Panc1 (cell line): ENCODE measurements around the gene CLMN. TPM values are rescaled to one million over a fixed set of nuclear protein-coding genes. Genes with fewer than 3 reads are reported as not detected.

Source experiments
- ATAC-seq: fragments of 200-7000 bp; cut with Tn5 transposase; 2 replicates; pipeline ENCODE4 v1.9.1; 2020; ENCODE audit warnings: mild to moderate bottlenecking, moderate library complexity
- BruUV-seq: library from RNA; stranded (reverse); fragments of 400-500 nt; replicated peaks from 2 replicates; lab custom pipeline; 2021; lab: Mats Ljungman, UMichigan
- CTCF ChIA-PET: fragments of 300-600 bp; sonication (Branson Sonifier 250); formaldehyde crosslinking; loops from one replicate; lab custom pipeline; 2022; ENCODE audit warnings: antibody characterized with exemption; lab: Charles Lee
- POLR2A ChIA-PET: fragments of 300-600 bp; sonication (Branson Sonifier 250); formaldehyde crosslinking; loops from one replicate; lab custom pipeline; 2022; ENCODE audit warnings: antibody characterized with exemption; lab: Charles Lee
- DNase-seq: peaks from one replicate; pipeline ENCODE4 v3.0.0-alpha.2; 2010; ENCODE audit warnings: low read depth, low spot score
- H3K27ac ChIP-seq: 2 replicates; pipeline ENCODE4 v1.5.1; 2011; ENCODE audit warnings: mild to moderate bottlenecking, low read length, inconsistent platforms
- H3K27me3 ChIP-seq: fragments of 200-500 bp; sonication (Bioruptor generic); 2 replicates; pipeline ENCODE4 v1.6.0; 2014; ENCODE audit warnings: low read length, inconsistent platforms; ENCODE audit not compliant: control insufficient read depth, insufficient read depth
- H3K36me3 ChIP-seq: fragments of 200-500 bp; sonication (Bioruptor generic); 2 replicates; pipeline ENCODE4 v1.5.1; 2014; ENCODE audit warnings: inconsistent platforms, mild to moderate bottlenecking, low read length, moderate library complexity; ENCODE audit not compliant: control insufficient read depth, insufficient read depth
- H3K4me1 ChIP-seq: 2 replicates; pipeline ENCODE4 v1.5.1; 2011; ENCODE audit warnings: inconsistent platforms, mild to moderate bottlenecking, low read length, moderate library complexity; ENCODE audit not compliant: control insufficient read depth, insufficient read depth
- H3K4me3 ChIP-seq, 2 experiments: 2 replicates each; pipeline ENCODE4 v1.5.1; 2011 to 2012; ENCODE audit warnings: low read depth in 2 of 2, low read length in 2 of 2, mild to moderate bottlenecking in 2 of 2, inconsistent platforms in 1 of 2, moderate library complexity in 1 of 2
- H3K9me3 ChIP-seq: fragments of 200-500 bp; sonication (Bioruptor generic); 2 replicates; pipeline ENCODE4 v1.5.1; 2014; ENCODE audit warnings: low read depth, mild to moderate bottlenecking, inconsistent platforms, low read length, moderate library complexity; ENCODE audit not compliant: control insufficient read depth, insufficient read depth
- CTCF ChIP-seq: fragments of 450-650 bp; IDR thresholded peaks from 2 replicates; pipeline ENCODE4 v1.5.1; 2017; ENCODE audit warnings: mild to moderate bottlenecking
- POLR2AphosphoS5 ChIP-seq: IDR thresholded peaks from 2 replicates; pipeline ENCODE4 v1.6.1; 2012; ENCODE audit warnings: mild to moderate bottlenecking, low read depth, low read length, moderate library complexity
- REST ChIP-seq, 2 experiments: IDR thresholded peaks; 2 replicates each; pipeline ENCODE4 v1.6.1; 2011 to 2012; ENCODE audit warnings: low read depth in 2 of 2, control low read depth in 1 of 2, low read length in 1 of 2, mild to moderate bottlenecking in 1 of 2, moderate library complexity in 1 of 2; ENCODE audit not compliant: insufficient read depth in 1 of 2
- SIN3A ChIP-seq: IDR thresholded peaks from 2 replicates; pipeline ENCODE4 v1.6.1; 2012; ENCODE audit warnings: low read depth, mild to moderate bottlenecking, low read length, moderate library complexity, borderline replicate concordance; ENCODE audit not compliant: insufficient read depth
- TCF7L2 ChIP-seq: IDR thresholded peaks from 2 replicates; pipeline ENCODE4 v1.6.1; 2011; ENCODE audit warnings: mild to moderate bottlenecking, low read depth, low read length, inconsistent platforms
- in situ Hi-C: cut with HindIII; loops from 2 replicates; pipeline ENCODE4 v1.10.0; 2016; ENCODE audit warnings: low sequenced_read_pairs, low pct_unique_long_range_greater_than_20kb
- intact Hi-C: fragments of 100-400 bp; cut with micrococcal nuclease; formaldehyde crosslinking; loops from one replicate; pipeline ENCODE4 v1.10.0; 2022; ENCODE audit not compliant: unreplicated experiment
- total RNA-seq: library from RNA; stranded (reverse); gene quantifications from one replicate; pipeline ENCODE4 v1.2.1, GENCODE V29; 2021; ENCODE audit not compliant: unreplicated experiment

Gene CLMN
- total RNA-seq, 1 experiment from 2014 or later: 34.9 TPM

- Histone ChIP-seq H3K27ac (no peak overlapping the region), H3K4me1 (peaks cover 16% of the 10 kb centered on the region), H3K27me3 (no peaks in the 10 kb centered on the region), H3K9me3 (no peaks in the 10 kb centered on the region), H3K4me3 (peak overlapping the region; percentile 70 to 73), H3K36me3 (peaks cover 4% of the 10 kb centered on the region; the same call in 1 of the 2 replicates)
- in situ Hi-C loops: no loop called here
- ATAC-seq: peak; percentile 57
- CTCF ChIA-PET: no interaction called here
- intact Hi-C loops: no loop called here
- no TSS peak for BruUV-seq
- POLR2A ChIA-PET: no interaction called here
- TF ChIP-seq SIN3A (no peak), CTCF (no peak), POLR2AphosphoS5 (no peak), REST (IDR thresholded peaks at IDR 0.05; ENCODE audit: insufficient read depth in 1 of 2, low read depth in 2 of 2, low read length in 1 of 2) (no peak), TCF7L2 (no peak)
- DNase-seq: no peak
Observed at GRCh38 chr14:95157048-95157326, 162.7 kb downstream of the CLMN start.

- no TSS peak for BruUV-seq
- TF ChIP-seq REST (IDR thresholded peaks at IDR 0.05; ENCODE audit: insufficient read depth in 1 of 2, low read depth in 2 of 2, low read length in 1 of 2) (no peak), POLR2AphosphoS5 (no peak), CTCF (no peak), SIN3A (no peak), TCF7L2 (no peak)
- no peak for DNase-seq
- intact Hi-C loops (no loop called here), in situ Hi-C loops (no loop called here)
- Histone ChIP-seq H3K36me3 (peaks cover 4% of the 10 kb centered on the region; the same call in 1 of the 2 replicates), H3K4me3 (peak overlapping the region; percentile 70 to 73), H3K27ac (peak overlapping the region; percentile 89), H3K4me1 (peaks cover 16% of the 10 kb centered on the region), H3K27me3 (no peaks in the 10 kb centered on the region), H3K9me3 (no peaks in the 10 kb centered on the region)
- peak; percentile 45 for ATAC-seq
- CTCF ChIA-PET: no interaction called here
- POLR2A ChIA-PET: no interaction called here
Observed at GRCh38 chr14:95156161-95157047, 163.3 kb downstream of the CLMN start.
